Mucosa of rectum (tissue), 2 donors: Measurements from ENCODE around the gene ZNF219.
A peak's percentile ranks its signal among the peaks of the same experiment; 100 is the strongest.

ENCODE experiments used
- H3K27ac ChIP-seq, 2 donors: one replicate each; pipeline ENCODE4 v1.7.0; 2013; ENCODE audit warnings: inconsistent platforms in 2 of 2, low read depth in 2 of 2, low read length in 2 of 2
- H3K27me3 ChIP-seq, 2 donors: one replicate each; pipeline ENCODE4 v1.7.0; 2013; ENCODE audit warnings: low read length in 2 of 2; ENCODE audit not compliant: control insufficient read depth in 2 of 2, insufficient read depth in 2 of 2
- H3K36me3 ChIP-seq, 2 donors: one replicate each; pipeline ENCODE4 v1.7.0; 2013; ENCODE audit warnings: low read length in 2 of 2; ENCODE audit not compliant: control insufficient read depth in 2 of 2, insufficient read depth in 2 of 2
- H3K4me1 ChIP-seq, 2 donors: one replicate each; pipeline ENCODE4 v1.7.0; 2013; ENCODE audit warnings: low read length in 2 of 2, mild to moderate bottlenecking in 1 of 2; ENCODE audit not compliant: control insufficient read depth in 2 of 2, insufficient read depth in 2 of 2
- H3K4me3 ChIP-seq, 2 donors: one replicate each; pipeline ENCODE4 v1.7.0; 2013; ENCODE audit warnings: low read length in 2 of 2
- H3K9ac ChIP-seq, 2 donors: one replicate each; pipeline ENCODE4 v1.7.0; 2013; ENCODE audit warnings: low read length in 2 of 2, low read depth in 1 of 2, mild to moderate bottlenecking in 1 of 2
- H3K9me3 ChIP-seq, 2 donors: one replicate each; pipeline ENCODE4 v1.7.0; 2013; ENCODE audit warnings: low read length in 2 of 2; ENCODE audit not compliant: control insufficient read depth in 2 of 2
- donor health status: healthy.
- donor health status: Normal muscosa, but diverticular disease.

The ZNF219 gene

DNA sequence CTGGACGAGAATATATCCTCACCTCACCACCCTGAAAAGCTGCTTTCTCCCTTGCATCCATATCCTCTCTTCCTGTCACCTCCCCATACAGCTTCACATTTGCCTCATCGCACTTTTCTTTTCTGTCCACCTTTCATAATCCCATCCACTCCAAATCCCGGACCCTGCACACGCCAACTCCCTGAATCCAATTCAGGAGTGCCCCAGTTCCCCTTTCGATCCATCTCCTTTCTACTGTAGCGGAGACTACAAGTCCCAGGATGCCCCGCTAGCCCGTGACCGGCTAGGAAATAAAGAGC, 4.9 kb upstream of the ZNF219 start:
- no peaks in the 10 kb centered on the region for H3K36me3 ChIP-seq
- H3K9ac ChIP-seq: peak overlapping the region; percentile 88 to 90
- H3K4me3 ChIP-seq: peak overlapping the region; percentile 82 to 85
- H3K27me3 ChIP-seq: no peaks in the 10 kb centered on the region
- H3K9me3 ChIP-seq: no peaks in the 10 kb centered on the region
- peaks cover 53 to 68% of the 10 kb centered on the region in 2 donors for H3K4me1 ChIP-seq
- H3K27ac ChIP-seq: peak overlapping the region; percentile 97 to 99

DNA sequence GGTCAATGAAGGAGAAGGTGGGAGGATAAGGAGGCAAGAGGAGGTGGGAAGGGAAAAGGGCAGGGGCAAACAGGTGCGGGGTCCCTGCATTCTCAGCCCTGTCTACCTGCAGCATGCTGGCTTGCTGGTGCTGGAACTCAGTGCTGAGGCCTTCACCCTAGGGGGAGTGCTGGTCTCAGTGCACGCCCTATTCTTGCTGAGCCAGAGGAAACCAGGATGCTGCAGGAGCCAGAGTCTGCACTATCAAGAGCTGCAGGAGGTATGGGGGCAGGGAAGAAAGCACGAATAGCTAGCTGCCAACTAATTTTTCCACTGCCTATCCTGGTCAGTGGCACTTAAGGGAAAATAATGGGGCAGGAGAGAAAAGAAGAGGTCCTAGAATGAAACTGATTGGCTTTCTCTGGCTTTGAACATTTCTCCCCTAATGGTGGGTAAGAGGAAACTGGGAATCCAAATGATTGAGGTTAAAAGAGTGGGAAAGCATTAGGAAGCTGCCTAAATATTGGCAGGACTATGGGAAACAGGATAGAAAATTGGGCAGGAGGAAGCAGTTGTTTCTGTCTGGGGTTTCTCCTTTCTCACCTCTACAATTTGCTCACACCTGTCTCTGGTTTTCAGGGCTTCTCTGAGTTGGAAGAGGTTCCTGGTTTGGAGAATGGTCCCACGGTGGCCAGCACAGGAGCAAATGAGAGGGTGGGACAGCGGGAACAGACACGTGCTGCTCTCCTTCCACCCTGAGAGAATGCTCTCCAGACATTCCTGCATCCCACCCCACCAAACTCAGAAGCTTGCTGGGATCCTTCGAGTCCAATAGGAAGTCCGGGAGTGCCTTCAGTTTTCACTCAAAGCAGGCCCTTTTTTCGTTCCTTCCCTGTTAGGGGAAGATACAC, 4.3 kb upstream of the ZNF219 start:
- Histone ChIP-seq H3K9ac (peak overlapping the region; percentile 88 to 90), H3K9me3 (no peaks in the 10 kb centered on the region), H3K36me3 (no peaks in the 10 kb centered on the region), H3K27me3 (no peaks in the 10 kb centered on the region), H3K4me1 (peaks cover 53 to 68% of the 10 kb centered on the region in 2 donors), H3K4me3 (peak overlapping the region; percentile 82 to 85), H3K27ac (peak overlapping the region; percentile 97 to 99)

DNA sequence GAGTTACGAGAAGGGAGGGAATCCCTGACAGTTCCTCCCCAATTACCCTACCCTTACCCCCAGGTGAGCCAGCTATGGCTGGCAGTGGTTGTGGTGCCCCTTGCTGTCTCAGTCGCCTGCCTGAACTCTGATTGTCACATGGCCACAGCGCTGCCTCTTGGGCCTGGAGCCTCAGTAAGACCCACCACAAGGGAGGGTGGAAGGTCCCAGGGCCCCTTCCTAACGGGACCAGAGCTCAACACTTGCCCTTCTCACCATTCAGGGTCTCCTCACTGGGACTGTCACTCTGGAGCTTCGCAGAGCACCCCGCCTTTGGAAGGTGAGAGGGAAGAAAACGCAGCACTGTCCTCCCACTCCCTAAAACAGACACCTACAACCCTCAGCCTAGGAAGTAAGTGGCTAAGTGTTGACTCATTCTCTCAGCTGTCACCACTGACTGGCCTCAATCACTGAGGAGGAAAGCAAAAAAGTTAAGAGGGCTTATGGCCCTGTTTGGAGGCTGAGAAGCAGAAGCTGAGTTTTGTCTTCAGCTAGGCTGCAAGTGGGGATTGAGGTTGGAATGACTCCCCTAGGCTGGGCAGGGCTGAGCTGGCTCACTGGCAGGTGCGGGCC, 3.5 kb upstream of the ZNF219 start:
- Histone ChIP-seq H3K4me1 (peaks cover 51 to 74% of the 10 kb centered on the region in 2 donors), H3K36me3 (no peaks in the 10 kb centered on the region), H3K4me3 (peak overlapping the region; percentile 13 to 59), H3K27ac (peak overlapping the region; percentile 97 to 99), H3K27me3 (no peaks in the 10 kb centered on the region), H3K9me3 (no peaks in the 10 kb centered on the region), H3K9ac (peak overlapping the region in 1 of 2 donors; percentile 67)

DNA sequence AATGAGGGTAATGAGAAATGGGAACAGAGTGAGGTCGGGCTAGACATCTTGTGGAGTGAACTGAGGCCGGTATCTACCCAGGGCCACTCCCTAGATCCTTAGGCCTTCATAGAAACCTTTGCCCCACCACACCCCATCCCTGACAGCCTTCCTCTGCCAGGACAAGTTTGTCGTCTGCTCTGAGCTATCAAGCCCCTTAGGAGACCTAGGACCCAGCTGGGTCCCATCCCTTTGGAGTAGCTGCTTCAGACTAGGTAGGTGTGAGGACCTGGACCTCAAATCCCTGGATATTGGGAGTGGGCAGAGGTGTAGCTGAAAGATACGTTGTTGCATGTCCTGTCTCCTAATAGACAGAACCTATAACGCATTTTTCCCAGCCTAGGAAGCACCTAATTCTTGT, 2.5 kb upstream of the ZNF219 start, which contains the start of gene TMEM253:
Gene TMEM253 (plus strand): TSS at position 136 of the 400 bp plus-strand sequence. CDS start 278 bp downstream, outside the sequence.
- Histone ChIP-seq H3K9ac (peak within 1 kb of the TSS; percentile 36 to 78), H3K4me3 (peak within 1 kb of the TSS; percentile 59 to 65), H3K27me3 (no peaks in the 10 kb centered on the region), H3K4me1 (peaks cover 44 to 69% of the 10 kb centered on the region in 2 donors), H3K9me3 (no peaks in the 10 kb centered on the region), H3K27ac (peak within 1 kb of the TSS; percentile 97 to 99), H3K36me3 (no peaks in the 10 kb centered on the region)

DNA sequence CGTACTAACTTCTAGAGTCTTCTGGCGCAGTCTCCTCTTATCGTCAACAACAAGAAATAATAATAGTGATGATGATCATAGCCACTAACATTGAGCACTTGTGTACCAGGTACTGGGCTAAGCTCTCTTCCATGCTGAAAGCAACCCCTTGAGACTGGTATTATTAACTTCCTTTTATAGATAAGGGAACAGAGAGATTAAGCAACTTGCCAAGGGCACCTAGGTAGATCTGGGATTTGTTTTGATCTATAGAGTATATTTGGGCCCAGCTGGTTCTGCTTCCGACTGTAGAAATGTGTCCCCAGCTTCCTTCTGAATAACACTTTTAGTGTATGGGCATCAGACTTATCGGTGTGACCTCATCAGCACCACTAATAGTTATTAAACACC, 1.1 kb upstream of the ZNF219 start:
- no peaks in the 10 kb centered on the region for H3K27me3 ChIP-seq
- H3K27ac ChIP-seq: peak overlapping the region; percentile 86
- H3K4me3 ChIP-seq: peak overlapping the region; percentile 80 to 86
- peaks cover 36 to 60% of the 10 kb centered on the region in 2 donors for H3K4me1 ChIP-seq
- H3K9ac ChIP-seq: peak overlapping the region; percentile 34 to 78
- no peaks in the 10 kb centered on the region for H3K36me3 ChIP-seq
- H3K9me3 ChIP-seq: no peaks in the 10 kb centered on the region

DNA sequence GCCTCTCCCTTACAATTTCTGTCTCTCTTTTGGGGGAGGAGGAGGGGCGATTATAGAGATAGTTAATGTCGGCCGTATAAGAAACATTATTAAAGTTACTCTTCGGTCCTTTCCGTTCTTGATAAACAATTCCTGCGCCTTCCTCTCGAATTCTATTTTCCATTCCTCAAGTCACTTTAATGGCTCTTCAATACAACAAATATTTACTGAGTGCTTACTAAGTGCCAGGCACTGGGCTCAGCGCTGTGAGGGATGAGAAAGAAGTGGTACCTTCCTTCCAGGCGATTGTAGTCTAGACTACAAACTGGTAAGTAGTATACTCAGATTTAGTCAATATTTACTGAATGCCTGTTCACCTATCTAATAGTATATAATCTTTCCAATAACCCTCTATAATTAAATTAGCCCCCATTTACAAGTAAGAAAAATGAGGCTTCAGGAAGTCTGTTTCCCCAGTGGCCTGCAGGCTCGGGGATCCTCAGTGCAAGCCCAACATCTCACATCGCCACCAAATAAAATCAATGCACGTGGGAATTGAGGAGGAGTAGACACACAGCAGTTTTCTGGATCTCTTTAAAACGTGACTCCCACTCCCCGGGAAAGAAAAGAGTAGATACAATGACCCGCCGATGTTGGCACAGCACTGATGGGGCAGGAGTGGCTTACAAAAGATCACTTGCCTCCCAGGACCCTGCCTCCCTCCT, 589 bp upstream of the ZNF219 start:
- no peaks in the 10 kb centered on the region for H3K9me3 ChIP-seq
- no peaks in the 10 kb centered on the region for H3K36me3 ChIP-seq
- peak overlapping the region; percentile 80 to 86 for H3K4me3 ChIP-seq
- peak overlapping the region; percentile 78 for H3K9ac ChIP-seq
- H3K27ac ChIP-seq: peak overlapping the region; percentile 86
- H3K27me3 ChIP-seq: no peaks in the 10 kb centered on the region
- H3K4me1 ChIP-seq: peaks cover 33 to 55% of the 10 kb centered on the region in 2 donors

DNA sequence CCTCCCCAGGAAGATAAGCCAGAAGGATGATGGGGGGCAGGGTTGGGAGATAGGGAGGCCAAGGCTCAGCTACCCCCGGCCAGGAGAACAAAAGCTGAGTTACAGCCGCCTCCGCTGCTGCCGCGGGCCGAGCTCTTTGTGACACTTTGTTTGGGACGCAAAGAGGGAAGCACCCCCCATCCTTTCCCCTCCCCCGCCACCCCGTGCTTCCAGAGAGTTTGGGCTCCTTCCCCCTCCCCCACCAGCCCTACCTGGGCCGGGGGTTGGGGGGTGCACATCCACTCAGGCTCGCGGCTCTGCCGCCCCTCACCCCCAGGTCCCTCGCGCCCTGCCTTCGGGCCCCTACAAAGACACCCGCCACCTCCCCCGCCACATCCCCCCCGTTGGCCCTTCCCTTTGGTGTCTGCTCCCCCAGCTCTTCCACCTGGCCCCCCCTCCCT, 799 bp downstream of the ZNF219 start:
- H3K4me3 ChIP-seq: peak overlapping the region; percentile 53 to 60
- H3K4me1 ChIP-seq: peaks cover 26 to 46% of the 10 kb centered on the region in 2 donors
- no peaks in the 10 kb centered on the region for H3K9me3 ChIP-seq
- H3K36me3 ChIP-seq: no peaks in the 10 kb centered on the region
- peak overlapping the region; percentile 49 to 55 for H3K9ac ChIP-seq
- no peaks in the 10 kb centered on the region for H3K27me3 ChIP-seq
- H3K27ac ChIP-seq: peak overlapping the region; percentile 79 to 81

DNA sequence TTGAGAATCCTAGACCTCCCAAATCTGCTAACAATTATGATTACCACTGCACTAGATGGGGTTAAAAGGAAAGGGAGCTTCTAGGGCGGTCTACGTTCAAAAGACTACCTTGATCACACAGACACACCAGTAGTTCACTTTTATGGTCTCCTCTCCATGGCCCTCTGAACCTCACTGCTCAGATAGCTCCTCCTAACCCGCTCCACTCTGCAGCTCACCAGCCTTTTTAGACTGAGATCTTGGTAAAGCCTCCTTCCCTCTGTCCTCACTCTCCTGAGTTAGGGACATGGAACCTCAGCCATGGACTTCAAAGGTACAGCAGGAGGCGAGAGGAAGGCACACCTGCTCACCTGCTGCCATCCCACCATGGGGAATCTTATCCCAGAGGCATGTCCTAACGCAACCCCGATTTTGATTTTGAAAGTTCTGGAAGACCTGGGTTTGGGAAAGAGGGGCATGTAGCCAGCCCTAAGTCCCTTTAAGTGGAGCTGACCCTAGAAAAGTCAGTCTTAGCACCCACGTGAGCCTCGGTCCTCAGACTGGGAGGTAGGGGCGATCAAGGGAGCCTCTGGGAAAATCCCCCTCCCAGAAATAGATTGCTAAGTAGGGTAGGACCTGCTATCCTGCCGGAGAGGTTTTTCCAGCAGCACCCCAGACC, 1.3 kb downstream of the ZNF219 start:
- Histone ChIP-seq H3K27ac (peak overlapping the region; percentile 79 to 81), H3K27me3 (no peaks in the 10 kb centered on the region)

DNA sequence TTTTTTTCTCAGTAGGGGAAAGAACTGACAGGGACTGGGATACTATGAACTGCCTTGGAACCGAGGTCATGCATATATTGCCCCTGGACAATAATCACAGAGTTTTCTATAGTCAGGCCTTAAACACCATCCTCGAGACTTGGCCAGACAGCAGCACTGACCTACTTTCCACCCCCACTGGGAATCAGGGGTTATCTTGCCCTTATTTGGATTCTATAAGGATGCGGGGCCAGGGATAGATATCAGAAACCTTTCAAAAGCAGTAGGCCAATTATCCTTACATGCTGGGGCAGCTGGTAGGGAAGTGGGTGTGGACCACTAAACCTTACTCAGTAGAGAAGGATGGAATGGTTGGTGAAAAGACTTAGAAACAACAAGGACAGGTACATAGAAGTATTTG, 2.0 kb downstream of the ZNF219 start:
- H3K4me1 ChIP-seq: peaks cover 20 to 34% of the 10 kb centered on the region in 2 donors
- H3K9ac ChIP-seq: no peak overlapping the region
- peak overlapping the region in 1 of 2 donors; percentile 81 for H3K27ac ChIP-seq
- H3K9me3 ChIP-seq: no peaks in the 10 kb centered on the region
- H3K4me3 ChIP-seq: no peak overlapping the region
- H3K27me3 ChIP-seq: no peaks in the 10 kb centered on the region
- peaks cover 2 to 5% of the 10 kb centered on the region in 2 donors for H3K36me3 ChIP-seq

More for the DNA sequence above, 1.3 kb downstream of the ZNF219 start:
- no peaks in the 10 kb centered on the region for H3K9me3 ChIP-seq
- H3K4me3 ChIP-seq: peak overlapping the region; percentile 53 to 60
- H3K4me1 ChIP-seq: peaks cover 24 to 41% of the 10 kb centered on the region in 2 donors
- no peaks in the 10 kb centered on the region for H3K36me3 ChIP-seq
- peak overlapping the region; percentile 49 to 55 for H3K9ac ChIP-seq
